Neural progenitor cell (in vitro differentiated cells): Measurements from ENCODE around the gene DPF3. TPM values are rescaled to one million over a fixed set of nuclear protein-coding genes. Genes with fewer than 3 reads are reported as not detected.

Experiments used
- DNase-seq: peaks from one replicate; pipeline ENCODE4 v3.0.0-alpha.2; 2016; ENCODE audit warnings: low spot score
- H2AFZ ChIP-seq: fragments of 200-600 bp; sonication (generic); replicated peaks from 2 replicates; pipeline ENCODE4 v1.6.1; 2016; ENCODE audit warnings: antibody characterized with exemption
- H3F3A ChIP-seq: fragments of 200-600 bp; sonication (generic); 2 replicates; pipeline ENCODE4 v1.6.1; 2016; ENCODE audit warnings: antibody characterized with exemption, low read depth
- H3K27ac ChIP-seq: fragments of 200-600 bp; sonication (generic); 2 replicates; pipeline ENCODE4 v1.5.1; 2016; ENCODE audit warnings: mild to moderate bottlenecking
- H3K27me3 ChIP-seq: fragments of 200-600 bp; sonication (generic); 2 replicates; pipeline ENCODE4 v1.6.1; 2016; ENCODE audit warnings: mild to moderate bottlenecking, moderate library complexity
- H3K36me3 ChIP-seq: fragments of 200-600 bp; sonication (generic); 2 replicates; pipeline ENCODE4 v1.5.1; 2016
- H3K4me1 ChIP-seq: fragments of 200-600 bp; sonication (generic); 2 replicates; pipeline ENCODE4 v1.6.1; 2016; ENCODE audit warnings: mixed run types
- H3K4me2 ChIP-seq: fragments of 200-600 bp; sonication (generic); 2 replicates; pipeline ENCODE4 v1.6.1; 2016
- H3K4me3 ChIP-seq: fragments of 200-600 bp; sonication (generic); 2 replicates; pipeline ENCODE4 v1.5.1; 2016
- H3K79me2 ChIP-seq: fragments of 200-600 bp; sonication (generic); 2 replicates; pipeline ENCODE4 v1.6.1; 2016; ENCODE audit warnings: low read depth
- H3K9ac ChIP-seq: fragments of 200-600 bp; sonication (generic); 2 replicates; pipeline ENCODE4 v1.6.1; 2016
- H3K9me3 ChIP-seq: fragments of 200-600 bp; sonication (generic); 2 replicates; pipeline ENCODE4 v1.5.1; 2016; ENCODE audit warnings: low read depth
- H4K20me1 ChIP-seq: fragments of 200-600 bp; sonication (generic); 2 replicates; pipeline ENCODE4 v1.6.1; 2016; ENCODE audit warnings: low read depth
- H3K27ac Mint-ChIP-seq: 3 replicates; pipeline ENCODE4 v1.8.0; 2021; ENCODE audit warnings: mixed read lengths
- H3K27me3 Mint-ChIP-seq: 2 replicates; pipeline ENCODE4 v1.8.0; 2022; ENCODE audit warnings: low read depth, mild to moderate bottlenecking, inconsistent platforms, moderate library complexity, mixed read lengths; ENCODE audit not compliant: insufficient read depth
- H3K36me3 Mint-ChIP-seq: 3 replicates; pipeline ENCODE4 v1.8.0; 2021; ENCODE audit warnings: mixed read lengths
- H3K4me1 Mint-ChIP-seq: 3 replicates; pipeline ENCODE4 v1.8.0; 2021; ENCODE audit warnings: mixed read lengths
- H3K4me3 Mint-ChIP-seq: 3 replicates; pipeline ENCODE4 v1.8.0; 2021; ENCODE audit warnings: mild to moderate bottlenecking, moderate library complexity, mixed read lengths
- H3K9me3 Mint-ChIP-seq: 3 replicates; pipeline ENCODE4 v1.8.0; 2020; ENCODE audit warnings: mixed read lengths
- EZH2 ChIP-seq: fragments of 200-600 bp; sonication (generic); IDR thresholded peaks from 2 replicates; pipeline ENCODE4 v1.6.1; 2017; ENCODE audit warnings: antibody characterized with exemption, mild to moderate bottlenecking, moderate library complexity
- EZH2phosphoT487 ChIP-seq: fragments of 200-600 bp; sonication (generic); IDR thresholded peaks from 2 replicates; pipeline ENCODE4 v1.6.1; 2017; ENCODE audit warnings: antibody characterized with exemption
- total RNA-seq: library from RNA; depleted of rRNA; stranded (reverse); fragments of >200 nt; gene quantifications from 2 replicates; pipeline ENCODE4 v1.2.3, GENCODE V29; 2015; ENCODE audit warnings: low replicate concordance
- TF ChIP-seq, protein P1 (sequence below): fragments of 200-600 bp; sonication (generic); IDR thresholded peaks from 2 replicates; pipeline ENCODE4 v1.5.1; 2017; ENCODE audit warnings: antibody characterized with exemption, mild to moderate bottlenecking

DPF3 gene
- total RNA-seq, 1 donor from 2014 or later: not detected

DNA sequence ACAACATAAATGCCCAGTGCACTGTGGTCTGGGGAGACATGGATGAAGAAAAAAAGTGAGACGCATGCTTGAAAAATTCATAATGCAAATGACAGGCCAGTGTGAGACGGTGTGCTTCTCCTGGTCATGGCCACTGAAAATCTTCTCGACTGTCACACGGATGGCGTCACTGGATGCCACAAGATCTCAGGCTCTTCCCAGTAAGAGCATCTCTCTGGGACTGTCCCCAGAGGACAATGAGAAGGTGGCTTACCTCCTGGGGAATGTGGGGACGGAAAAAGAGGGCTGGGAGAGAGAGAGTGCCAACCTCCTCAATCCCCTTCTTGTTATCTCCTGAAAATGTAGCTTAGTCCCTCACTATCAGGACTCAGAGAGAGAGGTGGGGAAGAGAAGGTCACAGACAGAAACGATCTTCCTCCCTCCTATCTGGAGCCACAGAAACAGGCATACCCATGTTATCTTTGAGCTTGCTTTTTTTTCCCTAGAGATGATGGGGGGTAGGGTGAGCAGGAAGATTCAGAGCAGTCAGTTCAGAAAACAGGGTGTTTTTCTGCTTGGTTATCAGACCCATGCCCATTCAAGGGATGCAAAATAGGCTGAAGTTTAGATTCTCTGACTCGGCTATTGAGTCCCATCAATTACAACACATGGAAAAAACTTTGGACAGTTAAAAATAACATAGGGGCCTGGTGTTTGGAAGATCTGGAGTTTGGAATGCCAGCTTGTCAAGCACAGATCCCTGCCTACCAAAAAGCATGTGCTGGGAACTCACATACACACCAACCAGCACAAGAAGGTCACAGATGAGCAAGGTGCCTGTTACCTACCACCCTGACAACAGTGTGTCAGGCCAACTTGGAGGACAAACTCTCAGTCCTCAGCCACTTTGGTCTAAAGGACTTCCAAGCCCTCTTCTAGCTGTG is 24.2 kb downstream of the DPF3 start:
- Mint-ChIP-seq H3K4me1 (no peaks in the 10 kb centered on the region), H3K27me3 (no peaks in the 10 kb centered on the region), H3K36me3 (no peaks in the 10 kb centered on the region), H3K9me3 (peaks cover 9% of the 10 kb centered on the region), H3K4me3 (no peak overlapping the region), H3K27ac (no peak overlapping the region)
- no peaks in the 10 kb centered on the region for H3K4me1 ChIP-seq
- H3K79me2 ChIP-seq: no peaks in the 10 kb centered on the region
- H2AFZ ChIP-seq: no peak overlapping the region
- H3K9ac ChIP-seq: no peak overlapping the region
- no peak for TF ChIP-seq EZH2phosphoT487
- no peaks in the 10 kb centered on the region for H3K9me3 ChIP-seq
- H4K20me1 ChIP-seq: no peaks in the 10 kb centered on the region
- no peaks in the 10 kb centered on the region for H3K27me3 ChIP-seq
- no peaks in the 10 kb centered on the region for H3F3A ChIP-seq
- no peak for DNase-seq
- H3K36me3 ChIP-seq: no peaks in the 10 kb centered on the region
- H3K4me2 ChIP-seq: no peak overlapping the region
- no peak overlapping the region for H3K27ac ChIP-seq
- no peak overlapping the region for H3K4me3 ChIP-seq

DNA sequence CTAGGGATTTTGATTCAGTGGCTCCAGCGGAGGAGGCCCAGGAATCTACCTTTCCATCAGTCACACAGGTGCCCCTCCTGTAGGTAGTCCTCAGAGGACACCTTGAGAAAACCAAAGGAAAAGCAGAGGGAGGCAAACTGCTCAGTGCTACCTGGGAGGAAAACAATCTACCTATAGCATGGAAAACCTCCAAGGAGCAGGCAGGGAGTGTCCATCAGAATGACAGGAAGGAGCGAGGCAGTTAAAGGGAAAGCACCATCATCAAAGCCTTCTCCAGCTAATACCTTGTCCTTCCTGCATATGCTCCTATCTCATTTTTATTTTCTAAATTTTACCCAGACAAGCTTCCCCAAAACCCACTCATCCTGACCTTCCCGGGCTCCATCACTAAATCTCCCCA is 25.4 kb downstream of the DPF3 start:
- Mint-ChIP-seq H3K36me3 (no peaks in the 10 kb centered on the region), H3K9me3 (peaks cover 9% of the 10 kb centered on the region), H3K4me3 (no peak overlapping the region), H3K27ac (no peak overlapping the region), H3K4me1 (no peaks in the 10 kb centered on the region), H3K27me3 (no peaks in the 10 kb centered on the region)
- H3K79me2 ChIP-seq: no peaks in the 10 kb centered on the region
- no peak overlapping the region for H3K4me2 ChIP-seq
- no peaks in the 10 kb centered on the region for H3K4me1 ChIP-seq
- no peak overlapping the region for H2AFZ ChIP-seq
- no peak overlapping the region for H3K27ac ChIP-seq
- no peaks in the 10 kb centered on the region for H3K27me3 ChIP-seq
- H3K9me3 ChIP-seq: no peaks in the 10 kb centered on the region
- TF ChIP-seq, protein P1, sequence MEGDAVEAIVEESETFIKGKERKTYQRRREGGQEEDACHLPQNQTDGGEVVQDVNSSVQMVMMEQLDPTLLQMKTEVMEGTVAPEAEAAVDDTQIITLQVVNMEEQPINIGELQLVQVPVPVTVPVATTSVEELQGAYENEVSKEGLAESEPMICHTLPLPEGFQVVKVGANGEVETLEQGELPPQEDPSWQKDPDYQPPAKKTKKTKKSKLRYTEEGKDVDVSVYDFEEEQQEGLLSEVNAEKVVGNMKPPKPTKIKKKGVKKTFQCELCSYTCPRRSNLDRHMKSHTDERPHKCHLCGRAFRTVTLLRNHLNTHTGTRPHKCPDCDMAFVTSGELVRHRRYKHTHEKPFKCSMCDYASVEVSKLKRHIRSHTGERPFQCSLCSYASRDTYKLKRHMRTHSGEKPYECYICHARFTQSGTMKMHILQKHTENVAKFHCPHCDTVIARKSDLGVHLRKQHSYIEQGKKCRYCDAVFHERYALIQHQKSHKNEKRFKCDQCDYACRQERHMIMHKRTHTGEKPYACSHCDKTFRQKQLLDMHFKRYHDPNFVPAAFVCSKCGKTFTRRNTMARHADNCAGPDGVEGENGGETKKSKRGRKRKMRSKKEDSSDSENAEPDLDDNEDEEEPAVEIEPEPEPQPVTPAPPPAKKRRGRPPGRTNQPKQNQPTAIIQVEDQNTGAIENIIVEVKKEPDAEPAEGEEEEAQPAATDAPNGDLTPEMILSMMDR: no peak
- no peak for TF ChIP-seq EZH2phosphoT487
- no peak for TF ChIP-seq EZH2
- no peaks in the 10 kb centered on the region for H4K20me1 ChIP-seq
- no peak overlapping the region for H3K4me3 ChIP-seq
- no peak overlapping the region for H3K9ac ChIP-seq
- H3F3A ChIP-seq: no peaks in the 10 kb centered on the region
- no peaks in the 10 kb centered on the region for H3K36me3 ChIP-seq
- no peak for DNase-seq

DNA sequence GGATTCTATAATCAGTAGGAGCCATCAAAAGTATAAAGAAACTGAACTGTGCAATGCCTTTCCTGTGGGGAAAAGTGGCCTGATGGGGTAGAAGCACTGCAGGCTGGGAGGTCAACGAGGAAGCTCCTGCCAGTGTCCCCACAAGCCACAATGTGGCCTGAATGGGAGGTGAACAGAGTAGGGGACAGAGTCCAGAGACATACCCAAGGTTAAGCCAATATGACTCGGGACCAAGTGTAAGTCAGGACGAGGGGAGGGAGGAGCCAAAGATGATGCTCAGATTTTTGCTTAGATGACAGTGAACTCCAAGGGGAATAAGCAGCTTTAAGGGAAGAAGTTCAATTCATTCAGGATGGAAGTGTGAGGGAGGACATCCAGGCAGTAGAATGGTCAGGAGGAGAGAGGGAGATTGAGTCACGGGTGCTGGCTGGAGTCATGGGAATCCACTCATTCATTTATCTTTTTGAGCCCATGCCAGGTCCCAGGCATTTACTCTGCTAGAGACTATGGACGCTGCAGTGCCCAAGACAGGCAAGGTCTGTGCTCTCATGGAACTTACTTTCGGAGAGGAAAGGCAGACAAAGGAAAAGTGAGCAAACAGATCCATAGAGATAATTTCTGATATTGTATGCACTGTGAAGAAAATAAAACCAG is 29.1 kb downstream of the DPF3 start:
- no peak overlapping the region for H3K4me2 ChIP-seq
- Mint-ChIP-seq H3K4me1 (no peaks in the 10 kb centered on the region), H3K4me3 (no peak overlapping the region), H3K36me3 (no peaks in the 10 kb centered on the region), H3K27me3 (no peaks in the 10 kb centered on the region), H3K27ac (no peak overlapping the region), H3K9me3 (no peaks in the 10 kb centered on the region)
- no peak overlapping the region for H3K4me3 ChIP-seq
- no peak for TF ChIP-seq EZH2phosphoT487
- TF ChIP-seq EZH2: no peak
- TF ChIP-seq, protein P1: no peak
- no peaks in the 10 kb centered on the region for H3F3A ChIP-seq
- H4K20me1 ChIP-seq: no peaks in the 10 kb centered on the region
- H3K27me3 ChIP-seq: no peaks in the 10 kb centered on the region
- no peak overlapping the region for H2AFZ ChIP-seq
- H3K27ac ChIP-seq: no peak overlapping the region
- H3K79me2 ChIP-seq: no peaks in the 10 kb centered on the region
- H3K36me3 ChIP-seq: no peaks in the 10 kb centered on the region
- H3K9ac ChIP-seq: no peak overlapping the region
- H3K9me3 ChIP-seq: no peaks in the 10 kb centered on the region
- H3K4me1 ChIP-seq: no peaks in the 10 kb centered on the region
- no peak for DNase-seq
